GM19240 (cell line): ENCODE results near the gene FMN2.

Experiments
- DNase-seq: peaks from one replicate; pipeline ENCODE4 v3.0.0; 2011; ENCODE audit warnings: low spot score; ENCODE audit not compliant: insufficient read length

The FMN2 gene

GRCh38 chr1:240194120-240194519, 102.4 kb downstream of the FMN2 start:
- DNase-seq = no peak

- no peak for DNase-seq
Observed at GRCh38 chr1:240198376-240198775, 106.7 kb downstream of the FMN2 start.

GRCh38 chr1:240199758-240200645, 108.3 kb downstream of the FMN2 start:
- no peak for DNase-seq

GRCh38 chr1:240201931-240202330, 110.2 kb downstream of the FMN2 start:
- no peak for DNase-seq

GRCh38 chr1:240207073-240207709, 115.5 kb downstream of the FMN2 start:
- DNase-seq = no peak

GRCh38 chr1:240210026-240210425, 118.3 kb downstream of the FMN2 start:
- no peak for DNase-seq

GRCh38 chr1:240212556-240212955, 120.9 kb downstream of the FMN2 start:
- DNase-seq = no peak

- no peak for DNase-seq
Observed at GRCh38 chr1:240217403-240217802, 125.7 kb downstream of the FMN2 start.

GRCh38 chr1:240219104-240219503, 127.4 kb downstream of the FMN2 start:
- DNase-seq = no peak

GRCh38 chr1:240226102-240226501, 134.4 kb downstream of the FMN2 start:
- no peak for DNase-seq

- DNase-seq = no peak
Observed at GRCh38 chr1:240230816-240231215, 139.1 kb downstream of the FMN2 start.

GRCh38 chr1:240232530-240232929, 140.8 kb downstream of the FMN2 start:
- no peak for DNase-seq

GRCh38 chr1:240234485-240235210, 143.0 kb downstream of the FMN2 start:
- DNase-seq = no peak

- DNase-seq = no peak
Observed at GRCh38 chr1:240235521-240236288, 144.0 kb downstream of the FMN2 start.

- no peak for DNase-seq
Observed at GRCh38 chr1:240237305-240237721, 145.6 kb downstream of the FMN2 start.

- DNase-seq = no peak
Observed at GRCh38 chr1:240239309-240239708, 147.6 kb downstream of the FMN2 start.

GRCh38 chr1:240241278-240241677, 149.6 kb downstream of the FMN2 start:
- DNase-seq = no peak

GRCh38 chr1:240242601-240243144, 151.0 kb downstream of the FMN2 start:
- DNase-seq = no peak

GRCh38 chr1:240244968-240245628, 153.4 kb downstream of the FMN2 start:
- DNase-seq = no peak

- DNase-seq = no peak
Observed at GRCh38 chr1:240245629-240246020, 153.9 kb downstream of the FMN2 start.

GRCh38 chr1:240247899-240248298, 156.2 kb downstream of the FMN2 start:
- no peak for DNase-seq
